Breast epithelium (tissue), 3 donors: Measurements from ENCODE around the gene NT5DC2.

Experiments used
- POLR2AphosphoS5 ChIP-seq, 3 donors: sonication (generic); formaldehyde crosslinking; IDR thresholded peaks; one replicate each; pipeline ENCODE4 v1.6.1; 2017; ENCODE audit warnings: antibody characterized with exemption in 3 of 3
- TF ChIP-seq, protein P1 (sequence below), 3 donors: fragments of 450-650 bp; IDR thresholded peaks; one replicate each; pipeline ENCODE4 v1.5.1; 2016 to 2017; ENCODE audit warnings: antibody characterized with exemption in 3 of 3, mild to moderate bottlenecking in 3 of 3, moderate library complexity in 3 of 3

GRCh38 chr3:52568069-52568468 is 34.4 kb upstream of the NT5DC2 start:
- TF ChIP-seq, protein P1, sequence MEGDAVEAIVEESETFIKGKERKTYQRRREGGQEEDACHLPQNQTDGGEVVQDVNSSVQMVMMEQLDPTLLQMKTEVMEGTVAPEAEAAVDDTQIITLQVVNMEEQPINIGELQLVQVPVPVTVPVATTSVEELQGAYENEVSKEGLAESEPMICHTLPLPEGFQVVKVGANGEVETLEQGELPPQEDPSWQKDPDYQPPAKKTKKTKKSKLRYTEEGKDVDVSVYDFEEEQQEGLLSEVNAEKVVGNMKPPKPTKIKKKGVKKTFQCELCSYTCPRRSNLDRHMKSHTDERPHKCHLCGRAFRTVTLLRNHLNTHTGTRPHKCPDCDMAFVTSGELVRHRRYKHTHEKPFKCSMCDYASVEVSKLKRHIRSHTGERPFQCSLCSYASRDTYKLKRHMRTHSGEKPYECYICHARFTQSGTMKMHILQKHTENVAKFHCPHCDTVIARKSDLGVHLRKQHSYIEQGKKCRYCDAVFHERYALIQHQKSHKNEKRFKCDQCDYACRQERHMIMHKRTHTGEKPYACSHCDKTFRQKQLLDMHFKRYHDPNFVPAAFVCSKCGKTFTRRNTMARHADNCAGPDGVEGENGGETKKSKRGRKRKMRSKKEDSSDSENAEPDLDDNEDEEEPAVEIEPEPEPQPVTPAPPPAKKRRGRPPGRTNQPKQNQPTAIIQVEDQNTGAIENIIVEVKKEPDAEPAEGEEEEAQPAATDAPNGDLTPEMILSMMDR (IDR thresholded peaks at IDR 0.05) = no peak
- no peak for TF ChIP-seq POLR2AphosphoS5 (IDR thresholded peaks at IDR 0.05)
